ENCODE data around the gene FBXL19.

FBXL19 gene

DNA sequence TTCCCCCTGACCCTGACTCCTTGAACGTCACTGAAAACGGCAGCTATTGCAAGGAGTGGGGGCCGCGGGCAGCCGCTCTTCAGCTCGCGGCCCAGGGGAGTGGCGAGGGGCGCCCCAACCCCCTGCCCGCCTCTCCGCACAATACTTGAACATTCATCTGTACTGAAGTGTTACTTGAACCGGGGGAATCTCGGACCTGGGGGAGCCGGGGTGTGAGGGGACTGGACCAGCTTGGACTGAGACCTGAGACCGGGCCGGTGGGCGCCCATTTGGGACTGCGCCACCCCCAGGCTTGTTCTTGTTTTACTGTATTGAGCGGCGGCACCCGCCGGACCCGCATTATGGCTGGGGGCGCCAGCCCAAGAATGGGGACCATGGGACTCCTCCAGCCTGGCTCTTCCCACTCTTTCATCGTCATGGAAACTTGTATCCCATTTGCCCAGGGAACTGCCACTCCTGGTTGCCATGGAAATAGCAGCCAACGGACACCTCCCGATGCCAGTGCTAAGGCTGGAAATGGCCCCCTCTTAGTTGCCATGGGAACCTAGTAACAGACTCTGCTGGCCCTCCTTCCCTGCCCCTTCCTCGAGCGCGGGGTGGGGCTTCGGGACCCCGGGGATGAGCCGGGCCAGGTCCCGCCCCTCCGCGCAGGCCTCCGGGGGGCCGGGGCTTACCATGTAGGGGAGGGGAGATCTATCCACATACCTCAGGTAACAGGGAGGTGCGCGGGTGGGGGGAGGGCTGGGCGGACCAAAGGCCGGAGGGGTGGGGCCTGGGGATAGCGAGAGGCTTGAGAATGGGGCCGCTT, 24.7 kb downstream of the FBXL19 start:
- DNase-seq, result peak; percentile 53

DNA sequence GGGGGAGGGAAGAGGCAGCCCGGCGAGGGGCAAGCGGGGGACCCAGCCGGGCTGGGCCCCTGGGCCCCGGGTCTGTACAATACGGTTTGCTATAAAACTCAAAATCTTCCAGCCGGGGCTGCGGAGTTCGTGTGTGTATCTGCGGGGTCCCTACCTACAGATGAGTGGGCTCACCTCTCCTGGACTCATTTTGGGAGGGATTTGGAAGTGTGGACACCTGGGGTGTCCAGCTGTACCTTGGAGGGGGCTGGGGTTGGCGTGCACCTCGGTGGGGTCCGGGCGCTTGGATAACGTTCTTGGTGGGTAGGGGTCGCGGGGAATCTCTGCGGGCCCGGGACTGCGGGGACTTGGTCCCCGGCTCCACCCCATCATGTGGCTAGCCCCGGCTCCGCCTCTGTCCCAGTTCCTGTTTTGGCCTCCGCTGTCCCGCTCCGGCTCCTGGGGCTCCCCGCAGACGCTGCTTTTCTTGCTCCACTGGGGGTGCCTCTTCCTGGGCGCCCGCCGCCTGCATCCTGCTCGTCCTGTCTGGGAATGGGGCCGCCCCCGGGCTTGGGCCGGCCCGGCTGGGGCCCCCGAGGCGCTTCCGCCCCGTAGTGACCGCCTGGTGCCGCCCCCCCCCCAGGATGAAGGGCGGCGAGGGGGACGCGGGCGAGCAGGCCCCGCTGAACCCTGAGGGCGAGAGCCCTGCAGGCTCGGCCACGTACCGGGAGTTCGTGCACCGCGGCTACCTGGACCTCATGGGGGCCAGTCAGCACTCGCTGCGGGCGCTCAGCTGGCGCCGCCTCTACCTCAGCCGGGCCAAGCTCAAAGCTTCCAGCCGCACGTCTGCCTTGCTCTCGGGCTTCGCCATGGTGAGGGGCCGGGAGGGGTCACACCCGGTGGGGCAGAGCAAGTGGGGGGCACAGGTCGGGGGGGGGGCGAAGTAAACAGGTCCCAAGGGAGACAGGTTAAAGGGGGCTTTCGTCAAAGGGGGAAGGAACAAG, 25.6 kb downstream of the FBXL19 start, which contains the start of gene ORAI3:
ORAI3 (plus strand) TSS at position 402 of the 983 bp plus-strand sequence; CDS start at position 624, 222 bp downstream.
- no peak for DNase-seq

DNA sequence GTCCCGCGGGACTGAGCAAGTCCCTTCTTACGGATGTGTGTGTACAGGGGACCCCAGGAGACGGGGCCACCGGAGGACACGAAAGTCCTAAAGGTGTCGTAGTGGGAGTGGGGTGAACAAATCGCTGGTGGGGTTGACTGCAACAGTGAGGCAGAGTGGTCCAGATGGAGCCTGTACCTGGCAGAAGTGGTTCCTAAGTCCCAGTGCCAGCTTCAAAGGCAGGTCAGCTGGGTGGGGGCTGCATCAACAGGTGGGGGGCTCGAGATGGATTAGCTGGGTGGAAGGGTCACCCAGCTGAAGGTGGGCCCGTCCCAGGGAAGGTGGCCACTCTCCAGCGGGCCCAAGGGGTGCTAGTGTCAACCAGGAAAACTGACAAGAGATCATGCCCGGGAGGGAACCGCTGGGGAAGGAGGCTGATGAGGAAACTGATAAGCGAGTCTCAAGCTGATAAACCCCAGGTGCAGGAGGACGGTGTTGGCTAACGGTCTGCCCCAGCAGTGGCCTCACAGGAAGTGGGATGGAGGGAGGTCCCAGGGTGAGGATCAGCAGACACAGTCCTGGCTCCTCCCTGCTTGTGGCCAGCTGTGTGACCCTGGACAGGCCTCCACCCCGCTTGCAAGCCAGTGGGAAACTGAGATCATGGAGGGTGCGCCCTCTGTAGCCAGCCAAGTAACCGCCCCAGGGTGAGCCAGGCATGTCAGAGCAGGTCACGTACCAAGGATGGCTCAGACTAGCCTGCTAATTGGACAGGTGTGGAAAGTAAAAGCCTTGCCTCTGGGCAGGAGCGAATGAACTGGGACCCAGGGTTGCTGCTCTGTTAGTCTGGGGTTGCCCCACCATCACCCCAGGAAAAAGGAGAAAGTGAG, 26.5 kb downstream of the FBXL19 start:
- DNase-seq, result peak; percentile 57

DNA sequence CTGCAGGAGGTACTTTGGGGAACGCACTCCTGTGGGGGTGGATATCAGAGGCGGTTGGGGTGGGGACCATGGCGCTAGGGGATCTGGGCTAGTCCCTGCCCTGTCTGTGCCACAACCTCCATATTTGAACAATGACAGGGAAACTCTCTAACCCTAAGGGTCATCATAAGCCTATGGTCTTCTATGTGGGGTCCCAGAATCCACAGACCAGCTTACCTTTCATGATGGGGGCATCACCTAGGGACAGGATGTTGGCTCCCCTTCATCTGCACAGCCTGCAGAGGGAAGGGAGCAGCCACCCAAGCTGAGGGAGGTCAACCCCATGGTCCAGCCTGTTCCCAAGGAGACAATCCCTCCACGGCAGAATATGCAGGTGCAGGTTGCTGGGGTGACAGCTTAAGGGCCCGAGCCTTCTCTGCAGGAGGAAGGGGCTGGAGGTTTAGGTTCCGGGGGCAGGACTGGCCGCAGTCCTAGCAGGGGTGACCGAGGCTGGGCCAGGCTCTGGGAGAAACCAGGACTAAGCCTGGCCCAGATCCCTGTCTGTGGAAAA, 27.2 kb downstream of the FBXL19 start:
- DNase-seq, result no peak

DNA sequence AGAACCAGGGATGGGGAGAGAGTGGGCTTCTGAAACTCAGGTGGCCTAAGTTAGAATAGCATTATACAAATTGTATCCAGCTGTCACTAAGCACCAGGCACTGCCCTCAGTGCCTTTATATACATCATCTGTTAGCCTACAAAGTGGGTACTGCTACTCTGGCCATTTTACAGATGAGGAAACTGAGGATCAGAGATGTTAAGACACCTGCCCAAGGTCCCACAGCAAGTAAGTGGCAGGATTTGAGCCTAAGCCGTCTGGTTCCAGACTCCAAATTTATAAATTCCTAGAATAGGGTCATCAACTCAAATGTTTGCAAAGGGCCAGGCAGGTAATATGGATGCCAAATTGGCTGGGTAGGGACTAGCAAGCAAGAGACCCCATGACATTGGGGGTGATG, 27.8 kb downstream of the FBXL19 start:
- no peak for DNase-seq

DNA sequence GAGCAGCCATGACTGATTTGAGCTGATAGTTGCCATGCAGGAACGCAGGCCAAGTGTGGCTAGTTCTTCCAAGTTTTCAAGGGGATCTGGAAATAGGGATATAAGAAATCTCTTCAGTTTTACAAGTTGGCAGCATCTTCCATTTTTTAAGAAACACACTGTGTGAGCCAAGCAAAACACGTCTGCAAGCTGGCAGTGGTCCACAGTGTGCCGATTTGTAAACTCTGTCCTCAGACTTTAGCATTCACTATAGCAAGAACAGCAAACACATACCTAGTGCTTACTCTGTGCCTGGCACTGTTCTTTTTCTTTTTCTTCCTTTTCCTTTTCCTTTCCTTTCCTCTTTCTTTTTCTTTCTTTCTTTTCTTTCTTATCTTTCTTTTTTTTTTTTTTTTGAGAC, 28.4 kb downstream of the FBXL19 start:
- no peak for DNase-seq

DNA sequence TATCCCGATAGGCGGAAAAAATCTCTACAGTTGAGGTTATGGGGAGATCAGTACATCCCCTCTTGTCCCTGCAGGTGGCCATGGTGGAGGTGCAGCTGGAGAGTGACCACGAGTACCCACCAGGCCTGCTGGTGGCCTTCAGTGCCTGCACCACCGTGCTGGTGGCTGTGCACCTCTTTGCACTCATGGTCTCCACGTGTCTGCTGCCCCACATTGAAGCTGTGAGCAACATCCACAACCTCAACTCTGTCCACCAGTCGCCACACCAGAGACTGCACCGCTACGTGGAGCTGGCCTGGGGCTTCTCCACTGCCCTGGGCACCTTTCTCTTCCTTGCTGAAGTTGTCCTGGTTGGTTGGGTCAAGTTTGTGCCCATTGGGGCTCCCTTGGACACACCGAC, 29.7 kb downstream of the FBXL19 start:
- no peak for DNase-seq

DNA sequence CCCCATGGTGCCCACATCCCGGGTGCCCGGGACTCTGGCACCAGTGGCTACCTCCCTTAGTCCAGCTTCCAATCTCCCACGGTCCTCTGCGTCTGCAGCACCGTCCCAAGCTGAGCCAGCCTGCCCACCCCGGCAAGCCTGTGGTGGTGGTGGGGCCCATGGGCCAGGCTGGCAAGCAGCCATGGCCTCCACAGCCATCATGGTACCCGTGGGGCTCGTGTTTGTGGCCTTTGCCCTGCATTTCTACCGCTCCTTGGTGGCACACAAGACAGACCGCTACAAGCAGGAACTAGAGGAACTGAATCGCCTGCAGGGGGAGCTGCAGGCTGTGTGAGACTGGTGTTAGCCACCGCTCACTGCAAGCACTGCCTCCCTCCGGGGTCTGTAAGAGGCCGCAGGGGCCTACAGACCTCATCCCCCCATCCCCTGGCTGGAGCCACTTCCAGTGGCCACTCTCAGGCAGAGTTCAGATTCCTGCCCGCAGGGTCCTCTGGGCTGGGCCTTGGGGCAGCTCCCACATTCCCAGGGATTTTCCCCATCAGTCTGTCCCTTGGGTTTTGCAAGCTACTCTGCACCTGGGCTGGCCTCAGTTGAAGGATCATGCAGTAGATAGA, 30.2 kb downstream of the FBXL19 start:
- peak; percentile 52 for DNase-seq

DNA sequence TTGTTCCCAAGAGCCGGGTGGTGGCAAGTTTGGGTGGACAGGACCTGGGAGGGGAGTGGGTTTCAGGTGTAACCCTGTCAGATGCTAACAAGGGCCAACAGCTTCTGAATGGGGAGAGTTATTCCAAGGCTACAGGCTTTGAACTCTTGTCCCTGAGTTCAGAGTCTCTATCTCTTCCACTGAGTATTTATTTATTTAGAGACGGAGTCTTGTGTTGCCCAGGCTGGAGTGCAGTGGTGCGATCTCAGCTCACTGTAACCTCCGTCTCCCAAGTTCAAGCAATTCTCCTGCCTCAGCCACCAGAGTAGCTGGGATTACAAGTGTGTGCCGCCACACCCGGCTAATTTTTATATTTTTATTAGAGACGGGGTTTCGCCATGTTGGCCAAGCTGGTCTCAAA, 31.6 kb downstream of the FBXL19 start:
- DNase-seq, result no peak

DNA sequence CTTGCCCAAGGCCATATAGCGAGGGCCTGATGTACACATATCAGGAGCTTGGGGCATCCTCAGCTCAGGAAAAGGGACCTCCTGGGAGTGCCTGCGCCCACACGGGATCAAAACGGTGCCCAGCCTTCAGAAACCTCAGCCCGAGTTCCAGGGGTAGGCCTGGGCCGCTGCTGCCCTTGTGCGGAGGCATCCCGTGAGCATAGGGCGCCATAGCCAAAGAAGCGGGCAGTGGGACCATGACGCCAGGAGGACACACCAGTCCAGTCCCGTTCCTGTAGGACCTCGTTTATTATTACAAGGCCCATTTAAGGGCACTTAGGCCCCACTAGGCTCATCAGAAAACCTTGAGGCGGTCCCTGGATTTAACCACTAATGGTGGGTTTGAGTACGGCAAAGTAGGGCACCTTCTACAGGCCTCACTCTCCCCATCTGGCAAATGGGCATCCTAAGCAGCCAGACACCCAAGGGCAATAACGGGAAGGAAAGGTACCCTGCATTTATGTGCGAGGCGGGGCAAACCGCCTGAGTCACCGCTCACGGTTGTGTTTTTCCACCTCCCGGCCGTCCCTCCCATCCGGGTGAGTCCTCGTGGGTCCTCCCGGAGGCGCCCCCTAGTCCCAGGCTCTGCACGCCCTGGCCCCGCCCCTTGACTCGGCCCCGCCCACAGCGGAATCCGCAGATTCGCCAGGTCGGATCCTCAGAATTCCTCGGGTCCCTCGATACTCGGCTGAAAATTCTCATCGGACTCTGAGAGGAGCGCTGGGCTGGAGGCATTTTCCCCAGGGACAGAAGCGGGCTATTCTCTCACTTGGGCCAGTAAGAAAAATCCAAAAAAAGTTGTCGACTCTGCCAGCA, 33.5 kb downstream of the FBXL19 start:
- peak; percentile 70 for DNase-seq

DNA sequence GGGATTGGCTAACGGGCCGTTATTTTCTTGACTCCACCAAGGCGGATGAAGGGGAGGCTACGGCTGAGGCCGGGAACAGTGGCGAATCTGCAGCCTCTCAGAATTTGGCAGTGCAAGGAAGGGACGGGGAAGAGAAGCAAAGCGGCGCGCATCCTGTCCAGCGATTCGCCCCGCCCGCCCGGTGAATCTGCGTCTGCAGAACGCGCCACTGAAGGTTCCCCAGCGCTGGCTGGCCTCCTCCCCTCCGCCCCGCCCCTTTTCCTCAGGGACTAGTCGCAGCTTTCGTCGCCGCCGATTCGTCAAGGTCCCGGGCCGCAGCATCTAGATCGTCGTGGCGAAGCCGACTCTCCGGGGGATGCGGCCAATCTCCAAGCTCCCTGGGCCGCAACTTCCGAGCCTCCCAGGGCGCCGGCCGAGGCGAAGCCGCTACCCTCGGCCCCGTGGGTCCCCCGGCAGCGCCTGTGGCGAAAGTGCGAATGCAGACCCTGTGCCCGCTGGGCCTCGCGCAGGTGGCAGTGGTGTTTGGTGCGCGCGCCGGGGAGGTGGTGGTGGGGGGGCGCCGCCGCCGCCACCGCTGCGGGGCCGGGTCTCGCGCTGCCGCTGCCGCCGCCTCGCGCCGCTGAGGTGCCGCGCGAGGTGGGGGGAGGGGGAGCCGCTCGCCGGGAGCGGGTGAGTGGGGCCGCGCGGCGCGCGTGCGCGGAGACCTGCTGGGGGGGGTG, 34.2 kb downstream of the FBXL19 start, which contains the start of gene SETD1A:
SETD1A (plus strand) TSS at position 299 of the 719 bp plus-strand sequence. CDS start 978 bp downstream, outside the sequence.
- DNase-seq, result peak; percentile 84

DNA sequence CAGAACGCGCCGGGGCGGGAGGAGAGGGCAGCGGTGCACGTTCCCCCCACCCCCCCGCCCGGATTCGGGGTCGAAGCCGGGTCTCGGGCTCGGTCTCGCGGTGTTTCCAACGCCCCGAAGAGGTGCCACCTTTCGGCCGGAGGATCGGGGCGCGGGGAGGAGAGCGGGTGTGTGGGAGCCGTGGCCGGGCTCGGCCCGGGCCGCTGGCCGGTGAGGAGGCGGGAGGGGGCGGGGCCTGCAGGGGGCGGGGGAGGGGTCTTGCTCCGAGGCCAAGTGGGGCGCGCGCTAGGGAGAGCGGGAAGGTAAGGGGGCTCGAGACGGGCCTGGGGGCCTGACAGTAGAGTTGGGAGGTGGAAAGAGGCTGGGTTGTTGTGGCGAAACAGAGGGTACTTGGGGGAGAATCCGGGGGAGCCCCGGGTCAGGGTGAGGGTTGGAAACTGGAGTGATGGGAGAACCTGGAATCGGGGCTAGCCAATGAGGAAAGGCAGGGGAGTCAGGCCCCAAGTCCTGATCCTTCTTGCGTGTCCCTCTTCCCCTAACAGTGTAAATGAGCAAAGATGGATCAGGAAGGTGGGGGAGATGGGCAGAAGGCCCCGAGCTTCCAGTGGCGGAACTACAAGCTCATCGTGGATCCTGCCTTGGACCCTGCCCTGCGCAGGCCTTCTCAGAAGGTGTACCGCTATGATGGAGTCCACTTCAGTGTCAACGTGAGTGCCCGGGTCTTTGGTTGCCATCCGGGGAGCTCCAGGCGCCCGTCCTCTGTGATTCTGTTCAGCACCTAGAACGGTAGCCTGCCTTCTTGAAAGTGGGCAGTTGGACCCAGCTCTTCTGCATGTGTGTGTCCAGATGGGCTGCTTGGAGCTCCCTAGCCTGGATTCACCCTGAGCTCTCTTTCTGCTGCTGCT, 35.1 kb downstream of the FBXL19 start:
- DNase-seq, result no peak

DNA sequence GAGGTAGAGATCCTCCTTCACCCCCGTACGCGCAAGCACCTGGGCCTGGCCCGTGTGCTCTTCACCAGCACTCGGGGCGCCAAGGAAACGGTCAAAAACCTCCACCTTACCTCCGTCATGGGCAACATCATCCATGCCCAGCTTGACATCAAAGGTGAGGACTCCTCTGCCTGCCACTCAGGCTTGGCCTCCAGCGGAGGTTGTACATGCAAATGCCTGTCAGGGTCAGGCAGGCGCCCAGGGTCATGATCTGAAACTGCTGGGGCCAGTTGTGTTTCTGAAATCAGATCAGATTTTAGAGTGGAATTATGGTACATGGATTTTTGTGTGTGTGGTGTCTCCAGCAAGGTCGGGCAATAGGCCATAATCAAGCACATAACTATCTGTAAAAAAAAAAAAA, 38.0 kb downstream of the FBXL19 start:
- no peak for DNase-seq

DNA sequence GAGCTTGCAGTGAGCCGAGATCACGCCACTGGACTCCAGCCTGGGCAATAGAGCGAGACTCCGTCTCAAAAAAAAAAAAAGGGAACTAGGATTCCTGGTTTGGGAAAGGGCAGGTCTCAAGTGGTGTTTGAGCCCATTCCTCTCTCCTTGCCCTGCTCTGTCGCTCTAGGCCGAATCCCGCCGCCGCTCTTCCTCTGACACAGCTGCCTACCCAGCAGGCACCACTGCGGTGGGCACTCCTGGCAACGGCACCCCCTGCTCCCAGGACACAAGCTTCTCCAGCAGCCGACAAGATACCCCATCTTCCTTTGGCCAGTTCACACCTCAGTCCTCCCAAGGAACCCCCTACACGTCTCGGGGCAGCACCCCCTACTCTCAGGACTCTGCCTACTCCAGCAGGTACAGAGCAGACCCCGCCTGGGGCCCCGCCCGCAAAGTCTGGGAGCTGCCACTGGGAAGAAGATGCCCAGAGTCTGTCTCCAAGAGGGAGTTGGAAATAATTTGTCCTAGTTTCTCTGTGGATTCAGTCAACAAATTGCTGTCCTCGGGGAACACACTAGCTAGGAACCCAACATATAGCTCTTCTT, 40.6 kb downstream of the FBXL19 start:
- no peak for DNase-seq

DNA sequence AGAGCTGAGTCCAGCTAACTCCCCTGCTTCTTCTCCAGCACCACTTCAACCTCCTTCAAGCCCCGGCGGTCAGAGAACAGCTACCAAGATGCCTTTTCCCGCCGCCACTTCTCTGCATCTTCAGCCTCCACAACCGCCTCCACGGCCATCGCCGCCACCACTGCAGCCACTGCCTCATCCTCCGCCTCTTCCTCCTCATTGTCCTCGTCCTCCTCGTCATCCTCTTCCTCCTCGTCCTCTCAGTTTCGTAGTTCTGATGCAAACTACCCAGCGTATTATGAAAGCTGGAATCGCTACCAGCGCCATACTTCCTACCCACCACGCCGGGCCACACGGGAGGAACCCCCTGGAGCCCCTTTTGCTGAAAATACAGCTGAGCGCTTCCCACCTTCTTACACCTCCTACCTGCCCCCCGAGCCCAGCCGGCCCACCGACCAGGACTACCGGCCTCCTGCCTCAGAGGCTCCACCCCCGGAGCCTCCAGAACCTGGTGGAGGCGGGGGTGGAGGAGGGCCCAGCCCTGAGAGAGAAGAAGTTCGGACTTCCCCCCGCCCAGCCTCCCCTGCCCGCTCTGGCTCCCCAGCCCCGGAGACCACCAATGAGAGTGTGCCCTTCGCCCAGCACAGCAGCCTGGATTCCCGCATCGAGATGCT, 41.3 kb downstream of the FBXL19 start:
- DNase-seq, result no peak

DNA sequence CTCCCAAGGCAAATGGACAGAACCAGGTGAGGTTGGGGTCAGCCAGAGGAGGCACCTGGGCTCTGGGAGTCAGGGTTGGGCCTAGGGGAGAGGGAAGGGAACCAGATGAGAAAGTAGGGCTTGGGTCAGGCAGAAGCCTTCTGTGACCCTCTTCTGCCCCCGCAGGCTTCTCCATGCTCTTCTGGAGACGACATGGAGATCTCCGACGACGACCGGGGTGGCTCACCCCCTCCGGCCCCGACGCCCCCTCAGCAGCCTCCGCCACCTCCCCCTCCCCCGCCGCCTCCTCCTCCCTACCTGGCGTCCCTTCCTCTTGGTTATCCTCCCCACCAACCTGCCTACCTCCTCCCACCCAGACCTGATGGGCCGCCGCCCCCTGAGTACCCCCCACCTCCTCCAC, 42.1 kb downstream of the FBXL19 start:
- DNase-seq, result no peak

DNA sequence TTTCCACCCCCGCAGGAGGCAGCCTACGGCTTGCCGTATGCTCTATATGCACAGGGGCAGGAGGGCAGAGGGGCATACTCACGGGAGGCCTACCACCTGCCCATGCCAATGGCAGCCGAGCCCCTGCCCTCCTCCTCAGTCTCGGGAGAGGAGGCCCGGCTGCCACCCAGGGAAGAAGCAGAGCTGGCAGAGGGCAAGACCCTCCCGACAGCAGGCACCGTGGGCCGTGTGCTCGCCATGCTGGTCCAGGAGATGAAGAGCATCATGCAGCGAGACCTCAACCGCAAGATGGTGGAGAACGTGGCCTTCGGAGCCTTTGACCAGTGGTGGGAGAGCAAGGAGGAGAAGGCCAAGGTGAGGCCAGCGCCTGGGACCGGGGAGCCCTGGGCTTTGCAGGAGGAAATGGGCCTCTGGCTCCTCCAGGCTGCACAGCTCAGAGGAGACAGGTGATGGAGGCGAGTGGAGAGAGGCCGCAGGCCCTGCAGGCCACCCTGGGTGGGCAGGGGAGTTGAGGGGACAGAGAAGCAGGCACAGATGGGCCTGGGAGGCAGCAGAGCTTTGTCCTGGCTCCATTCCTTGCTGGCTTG, 42.8 kb downstream of the FBXL19 start:
- DNase-seq, result no peak

DNA sequence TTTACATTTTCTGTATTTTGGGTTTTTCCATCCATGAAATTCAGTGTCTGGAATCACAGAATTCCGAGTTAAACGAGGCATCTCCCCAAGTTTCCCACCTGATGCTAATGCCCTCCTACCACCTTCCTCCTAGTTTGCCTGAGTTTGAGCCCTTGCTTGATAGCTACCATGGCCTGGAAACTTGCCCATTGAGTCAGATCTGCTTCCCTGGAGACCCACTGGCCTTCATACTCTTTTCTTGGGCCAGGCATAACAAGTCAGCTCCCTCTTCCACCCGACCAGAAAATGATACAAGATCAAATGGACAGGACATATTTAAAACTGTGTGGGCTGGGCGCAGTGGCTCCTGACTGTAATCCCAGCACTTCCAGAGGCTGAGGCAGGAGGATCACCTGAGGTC, 44.4 kb downstream of the FBXL19 start:
- DNase-seq, result no peak
